B cell (primary cell): ENCODE data around the gene BCAR1. TPM values are rescaled to one million over a fixed set of nuclear protein-coding genes. Genes with fewer than 3 reads are reported as not detected.
A peak's percentile ranks its signal among the peaks of the same experiment; 100 is the strongest.

ENCODE experiments used
- ATAC-seq: fragments of 200-7000 bp; cut with Tn5 transposase; one replicate; pipeline ENCODE4 v1.10.0; 2021; ENCODE audit warnings: low read depth, mild to moderate bottlenecking, moderate number of reproducible peaks, moderate library complexity
- CTCF ChIA-PET: fragments of 350-600 bp; sonication (Branson Sonifier 250); formaldehyde crosslinking; loops from one replicate; lab custom pipeline; 2021; ENCODE audit warnings: antibody characterized with exemption, inconsistent platforms; lab: Charles Lee
- POLR2A ChIA-PET: fragments of 350-600 bp; sonication (Branson Sonifier 250); formaldehyde crosslinking; loops from one replicate; lab custom pipeline; 2021; ENCODE audit warnings: antibody characterized with exemption; lab: Charles Lee
- DNase-seq: peaks from one replicate; pipeline ENCODE4 v3.0.0; 2013
- H2AFZ ChIP-seq: 2 replicates; pipeline ENCODE4 v1.6.1; 2012; ENCODE audit warnings: mild to moderate bottlenecking, low read depth, low read length; ENCODE audit not compliant: insufficient read depth, poor library complexity, severe bottlenecking
- H3K27ac ChIP-seq, 2 donors: 1 replicate in 1 of 2; 2 replicates in 1 of 2; pipeline ENCODE4 v1.5.1; 2012 to 2013; ENCODE audit warnings: low read length in 2 of 2, mild to moderate bottlenecking in 2 of 2, moderate library complexity in 1 of 2
- H3K27me3 ChIP-seq, 4 experiments: fragments of 200-600 bp in 1 of 4; sonication (generic) in 1 of 4; replicated peaks in 1 of 4; 1 replicate in 2 of 4; 2 replicates in 2 of 4; pipeline versions ENCODE4 v1.6.1 to v1.7.0; 2013 to 2016; ENCODE audit warnings: low read length in 3 of 4, mild to moderate bottlenecking in 2 of 4, mixed read lengths in 1 of 4, moderate library complexity in 1 of 4; ENCODE audit not compliant: insufficient read depth in 4 of 4, control insufficient read depth in 3 of 4; ENCODE audit errors: control extremely low read depth in 1 of 4
- H3K36me3 ChIP-seq, 2 experiments: replicated peaks in 1 of 2; 1 replicate in 1 of 2; 2 replicates in 1 of 2; pipeline versions ENCODE4 v1.6.1 to v1.7.1; 2013; ENCODE audit warnings: low read length in 1 of 2; ENCODE audit not compliant: insufficient read depth in 2 of 2, control insufficient read depth in 1 of 2; ENCODE audit errors: control extremely low read depth in 1 of 2, extremely low read depth in 1 of 2
- H3K4me1 ChIP-seq, 2 donors: fragments of 200-600 bp in 1 of 2; sonication (generic) in 1 of 2; 1 replicate in 1 of 2; 2 replicates in 1 of 2; pipeline versions ENCODE4 v1.5.1 to v1.6.1; 2013 to 2017; ENCODE audit warnings: low read length in 2 of 2; ENCODE audit not compliant: control insufficient read depth in 2 of 2, insufficient read depth in 2 of 2
- H3K4me2 ChIP-seq: replicated peaks from 2 replicates; pipeline ENCODE3; 2012; ENCODE audit warnings: mild to moderate bottlenecking, low read depth, low read length; ENCODE audit not compliant: poor library complexity, severe bottlenecking
- H3K4me3 ChIP-seq, 5 experiments: fragments of 200-600 bp in 1 of 5; sonication (generic) in 1 of 5; 1 replicate in 3 of 5; 2 replicates in 2 of 5; pipeline versions ENCODE4 v1.5.1 to v1.7.0; 2011 to 2016; ENCODE audit warnings: low read length in 4 of 5, mild to moderate bottlenecking in 4 of 5, low read depth in 2 of 5, control low read depth in 1 of 5, moderate library complexity in 1 of 5; ENCODE audit not compliant: insufficient read depth in 1 of 5; ENCODE audit errors: control extremely low read depth in 1 of 5, extremely low read depth in 1 of 5
- H3K79me2 ChIP-seq: fragments of 200-600 bp; sonication (generic); one replicate; pipeline ENCODE4 v1.6.0; 2016; ENCODE audit warnings: low read length; ENCODE audit not compliant: control insufficient read depth, insufficient read depth
- H3K9ac ChIP-seq: fragments of 200-600 bp; sonication (generic); 2 replicates; pipeline ENCODE4 v1.6.1; 2017; ENCODE audit warnings: mild to moderate bottlenecking, low read length, moderate library complexity
- H3K9me3 ChIP-seq, 3 donors: one replicate each; pipeline versions ENCODE4 v1.6.1 to v1.7.1; 2013; ENCODE audit warnings: low read length in 2 of 3; ENCODE audit not compliant: control insufficient read depth in 2 of 3, insufficient read depth in 1 of 3; ENCODE audit errors: control extremely low read depth in 1 of 3
- H4K20me1 ChIP-seq: 2 replicates; pipeline ENCODE4 v1.6.0; 2012; ENCODE audit warnings: mild to moderate bottlenecking, low read length; ENCODE audit not compliant: insufficient read depth, control insufficient read depth, poor library complexity, severe bottlenecking
- H3K27ac Mint-ChIP-seq: one replicate; pipeline ENCODE4 v1.8.0; 2021; ENCODE audit warnings: mixed read lengths
- H3K27me3 Mint-ChIP-seq: one replicate; pipeline ENCODE4 v1.8.0; 2021; ENCODE audit warnings: mixed read lengths
- H3K4me1 Mint-ChIP-seq: one replicate; pipeline ENCODE4 v1.8.0; 2021; ENCODE audit warnings: mixed read lengths
- H3K4me3 Mint-ChIP-seq: one replicate; pipeline ENCODE4 v1.8.0; 2021; ENCODE audit warnings: mixed read lengths
- H3K9me3 Mint-ChIP-seq: one replicate; pipeline ENCODE4 v1.8.0; 2022; ENCODE audit warnings: mixed read lengths; ENCODE audit not compliant: insufficient read depth
- EZH2 ChIP-seq: IDR thresholded peaks from 2 replicates; pipeline ENCODE4 v1.6.1; 2012; ENCODE audit warnings: borderline replicate concordance, low read depth, mild to moderate bottlenecking, moderate library complexity, low read length; ENCODE audit not compliant: insufficient read depth, poor library complexity, severe bottlenecking
- WGBS: methylation state at CpG from one replicate; pipeline ENCODE4 v1.1.5; 2013; ENCODE audit warnings: missing lambda C conversion rate; ENCODE audit not compliant: insufficient coverage; 5-methylcytosine and 5-hydroxymethylcytosine counted together
- intact Hi-C: fragments of 100-400 bp; cut with micrococcal nuclease; formaldehyde crosslinking; loops from one replicate; pipeline ENCODE4 v1.10.0; 2022
- polyA plus RNA-seq: library from polyadenylated mRNA; depleted of rRNA; stranded (reverse); fragments of >200 nt; gene quantifications from 2 replicates; pipeline ENCODE4 v1.2.3, GENCODE V29; 2012
- small RNA-seq: library from RNA; depleted of rRNA; stranded (forward); fragments of <200 nt; gene quantifications from one replicate; pipeline ENCODE3, GENCODE V24; 2012; ENCODE audit warnings: low replicate concordance, low read depth; ENCODE audit not compliant: insufficient read length
- total RNA-seq, 2 donors: library from RNA; stranded (reverse); fragments of 120-200 nt in 1 of 2; gene quantifications; 1 replicate in 1 of 2; 2 replicates in 1 of 2; pipeline versions ENCODE4 v1.2.3 to v1.2.4, GENCODE V29; 2013 to 2022
- TF ChIP-seq, protein P1 (sequence below): fragments of 200-600 bp; IDR thresholded peaks from one replicate; pipeline ENCODE4 v1.8.0; 2022; ENCODE audit warnings: antibody characterized with exemption, mild to moderate bottlenecking

Gene BCAR1
- total and polyA plus RNA-seq, 2 donors (not counting 1 experiment from before 2014, with no cell fraction given), result not detected

DNA sequence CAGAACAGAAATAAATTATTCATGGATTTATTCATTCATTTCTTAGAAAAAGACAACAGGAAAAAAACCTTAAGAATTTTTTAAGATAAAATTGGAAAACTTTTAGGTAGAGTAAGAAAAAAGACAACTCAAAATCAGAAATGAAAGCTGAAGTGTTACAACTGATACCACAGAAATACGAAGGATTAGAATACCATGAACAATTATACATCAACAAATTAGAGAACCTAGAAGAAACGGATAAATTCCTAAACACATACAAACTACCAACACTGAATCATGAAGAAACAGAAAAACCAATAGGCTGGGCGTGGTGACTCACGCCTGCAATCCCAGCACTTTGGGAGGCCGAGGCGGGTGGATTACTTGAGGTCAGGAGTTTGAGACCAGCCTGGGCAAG lies 72.2 kb downstream of the BCAR1 start:
- Histone ChIP-seq H4K20me1 (no peaks in the 10 kb centered on the region), H3K4me1 (no peaks in the 10 kb centered on the region), H3K4me2 (no peak overlapping the region), H3K9ac (no peak overlapping the region), H3K36me3 (no peaks in the 10 kb centered on the region), H3K27me3 (peaks cover 0 to 4% (median 0%) of the 10 kb centered on the region in 4 experiments), H3K79me2 (no peaks in the 10 kb centered on the region), H3K27ac (no peak overlapping the region), H2AFZ (no peak overlapping the region), H3K4me3 (no peak overlapping the region), H3K9me3 (peaks cover 1 to 39% (median 21%) of the 10 kb centered on the region in 3 donors)
- ATAC-seq (no peak), DNase-seq (no peak)
- TF ChIP-seq, protein P1, sequence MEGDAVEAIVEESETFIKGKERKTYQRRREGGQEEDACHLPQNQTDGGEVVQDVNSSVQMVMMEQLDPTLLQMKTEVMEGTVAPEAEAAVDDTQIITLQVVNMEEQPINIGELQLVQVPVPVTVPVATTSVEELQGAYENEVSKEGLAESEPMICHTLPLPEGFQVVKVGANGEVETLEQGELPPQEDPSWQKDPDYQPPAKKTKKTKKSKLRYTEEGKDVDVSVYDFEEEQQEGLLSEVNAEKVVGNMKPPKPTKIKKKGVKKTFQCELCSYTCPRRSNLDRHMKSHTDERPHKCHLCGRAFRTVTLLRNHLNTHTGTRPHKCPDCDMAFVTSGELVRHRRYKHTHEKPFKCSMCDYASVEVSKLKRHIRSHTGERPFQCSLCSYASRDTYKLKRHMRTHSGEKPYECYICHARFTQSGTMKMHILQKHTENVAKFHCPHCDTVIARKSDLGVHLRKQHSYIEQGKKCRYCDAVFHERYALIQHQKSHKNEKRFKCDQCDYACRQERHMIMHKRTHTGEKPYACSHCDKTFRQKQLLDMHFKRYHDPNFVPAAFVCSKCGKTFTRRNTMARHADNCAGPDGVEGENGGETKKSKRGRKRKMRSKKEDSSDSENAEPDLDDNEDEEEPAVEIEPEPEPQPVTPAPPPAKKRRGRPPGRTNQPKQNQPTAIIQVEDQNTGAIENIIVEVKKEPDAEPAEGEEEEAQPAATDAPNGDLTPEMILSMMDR, result no peak
- TF ChIP-seq EZH2, result no peak
- WGBS, result 63% methylated on average over 3 of the region's 6 CpGs
- ChIA-PET CTCF (no interaction called here), POLR2A (no interaction called here)
- H3K9me3 Mint-ChIP-seq, result peaks cover 17% of the 10 kb centered on the region
- H3K4me1 Mint-ChIP-seq, result no peaks in the 10 kb centered on the region
- peak overlapping the region; percentile 20 for H3K4me3 Mint-ChIP-seq
- intact Hi-C loops, result no loop called here
- peaks cover 12% of the 10 kb centered on the region for H3K27me3 Mint-ChIP-seq
- no peak overlapping the region for H3K27ac Mint-ChIP-seq

Small RNAs within 50 kb of the gene (small RNA-seq; reads per million reads assigned to genes)
- not detected for gene RNU6-758P

Other genes with a start within 250 kb of the BCAR1 start
- not detected in 2 replicates for gene LDHD, start 134.8 kb downstream of the BCAR1 start, total RNA-seq
- 0.19 TPM in 1 of 2 replicates, not detected in the other for gene LDHD, start 134.8 kb downstream of the BCAR1 start, polyA plus RNA-seq
- 13.4 and 14.1 TPM in 2 replicates for gene ZFP1, start 103.1 kb downstream of the BCAR1 start, total RNA-seq
- 3.4 and 4.9 TPM in 2 replicates for gene ZFP1, start 103.1 kb downstream of the BCAR1 start, polyA plus RNA-seq
- gene CTRB2, start 44.5 kb downstream of the BCAR1 start, total RNA-seq, result not detected in 2 replicates
- not detected in 2 replicates for gene CTRB2, start 44.5 kb downstream of the BCAR1 start, polyA plus RNA-seq
- gene CTRB1, start 32.6 kb downstream of the BCAR1 start, total RNA-seq, result not detected in 2 replicates
- not detected in 2 replicates for gene CTRB1, start 32.6 kb downstream of the BCAR1 start, polyA plus RNA-seq
- gene CFDP1, start 181.9 kb upstream of the BCAR1 start, total RNA-seq, result 39.5 and 42.8 TPM in 2 replicates
- 6.3 and 20.3 TPM in 2 replicates for gene CFDP1, start 181.9 kb upstream of the BCAR1 start, polyA plus RNA-seq
- 37.9 and 45.6 TPM in 2 replicates for gene TMEM170A, start 213.1 kb upstream of the BCAR1 start, total RNA-seq
- 21.8 and 41.9 TPM in 2 replicates for gene TMEM170A, start 213.1 kb upstream of the BCAR1 start, polyA plus RNA-seq
- 0.07 and 0.17 TPM in 2 replicates for gene CHST6, start 243.8 kb upstream of the BCAR1 start, total RNA-seq
- 0.01 TPM in 1 of 2 replicates, not detected in the other for gene CHST6, start 243.8 kb upstream of the BCAR1 start, polyA plus RNA-seq